Posterior cingulate gyrus (tissue), 11 donors: Measurements from ENCODE around the gene NAALAD2.
"Not testable (repeated sequence)": the region's sequence is repeated elsewhere in the genome, so short reads cannot be mapped to it uniquely, and the experiment has no call there.

Experiments used
- DNase-seq, 10 donors: peaks; one replicate each; pipeline versions ENCODE4 v3.0.0 to v3.0.0-alpha.2; 2020 to 2021; ENCODE audit warnings: mixed read lengths in 3 of 10
- intact Hi-C: fragments of 100-400 bp; cut with DNase I; formaldehyde crosslinking; loops from one replicate; pipeline ENCODE4 v1.15.1; 2023

The NAALAD2 gene

DNA sequence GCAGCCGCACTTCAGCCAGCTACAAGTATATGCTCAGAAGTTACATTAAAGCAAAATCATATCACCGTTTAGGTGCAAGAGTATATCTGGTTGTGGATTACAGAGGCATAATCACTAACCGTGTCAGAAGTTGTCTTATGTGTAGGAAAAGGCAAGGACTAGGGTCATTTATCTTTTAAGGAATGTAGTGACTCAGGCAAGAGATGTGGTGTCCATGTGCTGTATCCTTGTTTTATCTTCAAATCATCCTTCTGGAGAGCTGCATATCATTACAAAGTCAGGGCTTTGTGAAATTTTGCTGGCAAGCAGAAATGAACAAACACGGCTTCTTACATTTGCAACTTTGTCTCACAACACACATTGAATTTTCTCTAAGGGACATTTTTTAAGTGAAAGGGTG, 101.1 kb downstream of the NAALAD2 start:
- no peak for DNase-seq
- intact Hi-C loops: no loop called here

DNA sequence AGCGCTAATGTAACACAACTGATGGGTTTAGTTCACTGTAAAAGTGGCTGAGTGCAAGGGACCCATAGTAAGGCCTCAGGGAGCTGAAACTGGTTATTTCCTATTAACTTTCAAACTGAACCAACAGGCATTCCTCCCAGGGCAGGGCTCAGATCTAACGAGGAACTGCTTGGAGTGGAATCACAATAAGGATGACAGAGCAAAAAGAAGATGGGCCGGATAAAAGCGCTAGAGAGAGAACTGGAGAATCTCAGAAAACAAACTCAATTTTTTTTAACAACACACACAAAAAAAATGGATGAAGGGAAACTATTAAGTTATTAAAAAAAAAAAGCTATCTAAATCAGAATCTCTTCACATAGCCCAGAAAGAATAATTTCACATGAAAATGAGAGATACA, 102.5 kb downstream of the NAALAD2 start:
- intact Hi-C loops: no loop called here
- DNase-seq: no peak

DNA sequence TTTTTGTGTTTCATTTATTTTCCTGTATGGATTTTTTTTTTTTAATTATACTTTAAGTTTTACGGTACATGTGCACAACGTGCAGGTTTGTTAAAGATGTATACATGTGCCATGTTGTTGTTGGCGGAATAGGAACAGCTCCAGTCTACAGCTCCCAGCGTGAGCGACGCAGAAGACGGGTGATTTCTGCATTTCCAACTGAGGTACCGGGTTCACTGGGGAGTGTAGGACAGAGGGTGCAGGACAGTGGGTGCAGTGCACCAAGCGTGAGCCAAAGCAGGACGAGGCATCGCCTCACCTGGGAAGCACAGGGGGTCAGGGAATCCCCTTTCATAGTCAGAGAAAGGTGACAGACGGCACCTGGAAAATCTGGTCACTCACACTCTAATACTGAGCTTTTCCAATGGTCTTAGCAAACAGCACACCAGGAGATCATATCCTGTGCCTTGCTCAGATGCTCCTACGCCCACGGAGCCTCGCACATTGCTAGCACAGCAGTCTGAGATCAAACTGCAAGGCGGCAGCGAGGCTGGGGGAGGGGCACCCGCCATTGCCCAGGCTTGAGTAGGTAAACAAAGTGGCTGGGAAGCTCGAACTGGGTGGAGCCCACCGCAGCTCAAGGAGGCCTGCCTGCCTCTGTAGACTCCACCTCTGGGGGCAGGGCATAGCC, 105.6 kb downstream of the NAALAD2 start:
- intact Hi-C loops, DNase-seq: not testable (repeated sequence)

- intact Hi-C loops: no loop called here
- DNase-seq: no peak
These were observed 107.0 kb downstream of the NAALAD2 start for GRCh38 chr11:90241414-90241813.
